ENCODE measurements around the gene NOX5.
"Not testable (repeated sequence)": the region's sequence is repeated elsewhere in the genome, so short reads cannot be mapped to it uniquely, and the experiment has no call there.

The NOX5 gene

GRCh38 chr15:69060744-69061143, 46.2 kb downstream of the NOX5 start:
- DNase-seq: no peak

GRCh38 chr15:69061414-69061842, 46.9 kb downstream of the NOX5 start:
- no peak for DNase-seq

GRCh38 chr15:69064649-69065048, 50.2 kb downstream of the NOX5 start:
- DNase-seq: no peak

GRCh38 chr15:69066007-69066995, 51.8 kb downstream of the NOX5 start:
- no peak for DNase-seq

- DNase-seq: no peak
Measured at GRCh38 chr15:69067296-69067695, 52.8 kb downstream of the NOX5 start.

- DNase-seq: no peak
Measured at GRCh38 chr15:69068157-69068556, 53.7 kb downstream of the NOX5 start.

DNA sequence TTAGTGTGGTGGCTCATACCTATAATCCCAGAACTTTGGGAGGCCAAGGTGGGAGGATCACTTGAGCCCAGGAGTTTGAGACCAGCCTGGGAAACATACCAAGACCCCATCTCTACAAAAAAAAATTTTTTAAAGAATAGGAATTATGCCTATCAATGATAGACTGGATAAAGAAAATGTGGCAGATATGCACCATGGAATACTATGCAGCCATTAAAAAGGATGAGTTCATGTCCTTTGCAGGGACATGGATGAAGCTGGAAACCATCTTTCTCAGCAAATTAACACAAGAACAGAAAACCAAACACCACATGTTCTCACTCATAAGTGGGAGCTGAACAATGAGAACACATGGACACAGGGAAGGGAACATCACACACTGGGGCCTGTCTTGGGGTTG, 54.8 kb downstream of the NOX5 start:
- DNase-seq: not testable (repeated sequence)

DNA sequence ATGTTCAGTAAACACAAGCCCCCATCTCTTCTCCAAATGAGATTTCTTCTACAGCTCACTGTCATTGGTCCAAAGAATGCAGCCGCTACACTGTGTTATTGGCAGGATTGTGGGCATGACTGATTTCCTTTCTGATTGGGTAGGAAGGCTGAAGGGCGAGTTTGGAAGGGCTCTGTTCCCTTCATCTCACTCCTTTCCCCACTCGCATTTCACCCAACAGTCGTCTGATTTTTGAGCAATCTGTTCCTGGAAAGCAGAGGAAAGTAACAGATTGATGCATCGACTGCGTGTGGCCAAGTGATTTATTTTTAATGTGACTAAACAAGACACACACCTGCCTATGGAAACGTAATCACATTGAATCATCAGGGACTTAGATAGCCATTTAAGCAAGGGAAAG, 55.5 kb downstream of the NOX5 start:
- DNase-seq: no peak

- DNase-seq: no peak
Measured at GRCh38 chr15:69070396-69070795, 55.9 kb downstream of the NOX5 start.

DNA sequence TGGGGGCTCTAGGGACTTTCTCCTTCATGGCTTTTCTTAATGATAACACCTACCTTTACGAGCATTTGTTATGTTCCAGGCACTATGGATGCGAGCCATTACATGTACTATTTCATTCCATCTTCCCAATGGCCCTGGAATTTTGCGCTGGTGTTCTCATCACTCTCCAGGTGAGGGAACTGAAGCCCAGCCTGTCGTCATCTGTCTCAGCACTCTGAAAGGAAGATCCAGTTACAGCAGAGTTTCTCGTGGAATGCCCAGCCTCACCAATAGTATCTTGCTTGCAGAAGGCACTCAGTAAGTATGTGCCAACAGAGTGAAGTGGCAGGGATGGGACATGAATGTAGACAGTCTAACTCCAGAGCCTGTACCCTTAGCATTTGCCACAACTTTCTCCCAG, 56.8 kb downstream of the NOX5 start:
- DNase-seq: no peak

DNA sequence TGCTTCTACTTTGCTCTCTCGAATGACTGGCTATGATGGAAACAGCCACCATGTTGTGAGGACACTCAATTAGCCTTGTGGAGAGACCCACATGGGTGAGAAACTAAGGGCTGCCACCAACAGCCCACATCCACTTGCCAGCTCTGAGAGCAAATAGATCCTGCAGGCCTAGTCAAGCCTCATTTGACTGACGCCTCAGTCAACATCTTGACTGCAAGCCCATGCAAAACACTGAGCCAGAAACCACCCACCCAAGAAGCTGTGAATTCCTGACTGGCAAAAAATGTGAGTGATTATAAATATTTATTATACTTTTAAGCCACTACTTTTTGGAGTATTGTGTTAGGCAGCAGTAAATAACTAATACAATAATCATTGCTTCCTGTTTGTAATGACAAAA, 58.4 kb downstream of the NOX5 start:
- DNase-seq: no peak

GRCh38 chr15:69074001-69074842, 59.7 kb downstream of the NOX5 start:
- no peak for DNase-seq

DNA sequence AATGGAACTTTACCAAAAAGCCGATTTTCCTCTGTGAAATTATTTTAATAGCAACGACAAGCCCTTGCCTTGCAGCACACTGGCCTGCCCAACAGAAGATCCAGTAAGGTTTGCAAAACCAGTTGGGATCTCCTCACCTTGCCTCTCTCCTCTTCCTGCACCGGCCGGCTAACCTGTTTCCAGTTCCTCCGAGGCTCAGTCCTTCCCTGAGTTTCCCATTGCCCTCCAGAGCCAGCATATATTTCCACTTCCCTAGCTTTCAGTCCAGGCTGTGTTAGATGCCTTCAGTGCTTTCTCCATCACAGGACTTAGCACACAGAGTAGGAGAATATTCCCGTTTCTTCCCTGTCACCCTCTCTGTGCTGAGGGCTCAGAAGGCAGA, 60.3 kb downstream of the NOX5 start:
- DNase-seq: no peak

DNA sequence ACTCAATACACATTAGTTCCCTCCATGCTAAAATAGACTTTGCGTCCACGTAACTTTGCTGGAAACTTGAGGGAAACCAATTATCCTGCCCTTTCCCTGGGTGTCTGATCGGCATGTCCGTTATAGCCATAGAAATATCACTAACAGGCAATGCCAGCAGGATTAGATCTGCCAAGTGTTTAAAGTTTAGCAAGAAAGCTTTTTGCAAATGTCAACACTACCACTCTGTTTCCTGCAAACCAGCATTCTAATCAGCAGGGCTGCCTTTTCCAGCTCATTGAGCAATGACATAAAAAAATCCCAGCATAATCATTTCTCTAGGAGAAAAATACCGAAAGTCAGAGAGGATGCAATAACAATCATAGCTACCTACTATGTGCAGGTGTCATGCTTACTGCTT, 60.9 kb downstream of the NOX5 start:
- no peak for DNase-seq

GRCh38 chr15:69076756-69077155, 62.3 kb downstream of the NOX5 start:
- DNase-seq: no peak

GRCh38 chr15:69078638-69079037, 64.1 kb downstream of the NOX5 start:
- no peak for DNase-seq

DNA sequence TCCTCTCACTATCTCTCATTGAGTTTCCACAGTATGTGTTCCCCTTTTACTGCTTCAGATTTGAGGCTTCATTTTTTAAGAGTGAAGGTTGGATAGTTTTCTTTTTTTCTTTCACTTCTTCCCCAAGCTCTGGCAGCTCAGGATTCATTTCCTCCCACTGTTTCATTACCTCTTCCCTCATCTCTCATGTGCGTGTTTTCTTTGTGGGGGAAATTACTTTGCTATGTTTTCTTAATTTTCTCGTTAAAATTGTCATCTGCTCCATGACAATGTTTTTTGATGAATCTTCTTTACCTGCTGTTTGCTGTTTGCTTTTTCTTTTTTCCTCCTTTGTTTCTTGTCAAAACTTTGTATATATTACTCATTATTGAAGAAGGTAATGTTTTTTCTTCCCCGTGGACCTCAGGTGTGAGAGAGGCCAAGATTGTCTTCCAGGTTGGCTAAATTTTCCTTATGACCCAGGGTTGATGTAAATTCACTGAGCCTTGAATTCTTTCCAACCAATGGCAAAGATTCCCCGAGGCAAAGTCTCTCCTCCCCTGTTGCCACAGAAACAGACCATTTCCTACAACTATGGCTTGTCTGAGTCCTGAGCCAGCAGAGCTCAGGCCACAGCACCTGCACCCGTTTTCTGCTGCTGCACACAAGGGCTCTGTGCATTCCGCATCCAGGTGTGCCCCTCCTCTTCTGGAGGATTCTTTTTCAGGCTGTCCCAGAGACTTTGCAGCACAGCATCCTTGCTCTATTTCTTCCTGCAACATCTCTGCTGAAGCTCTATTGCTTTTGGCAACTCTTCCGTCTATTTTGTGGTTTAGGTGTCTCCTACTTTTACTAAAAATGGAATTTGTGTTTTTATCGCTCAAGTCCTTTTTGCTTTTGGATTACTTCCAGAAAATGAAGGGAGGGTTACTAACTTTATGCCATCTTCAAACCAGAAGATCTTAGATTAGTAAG, 66.1 kb downstream of the NOX5 start:
- DNase-seq: no peak

- DNase-seq: no peak
Measured at GRCh38 chr15:69081310-69082004, 67.0 kb downstream of the NOX5 start.

DNA sequence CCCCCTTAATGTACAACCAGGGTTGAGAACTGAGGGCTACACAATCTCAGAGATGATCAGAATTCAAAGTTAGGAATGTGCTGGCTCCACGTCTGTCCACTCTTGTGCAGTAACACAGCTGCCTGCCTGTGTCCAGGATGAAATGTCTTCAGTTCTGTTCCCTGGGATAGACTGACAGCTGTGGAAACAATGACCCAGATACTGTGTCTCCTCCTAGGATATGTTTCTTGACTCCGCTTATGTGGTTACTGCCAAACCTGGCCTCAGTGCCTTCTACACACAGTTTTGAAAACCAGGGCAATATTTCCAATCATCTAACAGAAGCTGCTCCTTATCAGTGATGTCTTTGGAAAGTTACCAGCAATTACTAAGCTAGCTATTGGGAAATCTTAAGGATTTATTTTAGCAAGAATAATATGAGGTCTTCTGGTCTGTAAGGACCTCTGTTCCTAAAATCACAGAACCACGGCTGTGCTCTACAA, 67.6 kb downstream of the NOX5 start:
- DNase-seq: no peak

GRCh38 chr15:69082554-69082953, 68.1 kb downstream of the NOX5 start:
- DNase-seq: no peak

GRCh38 chr15:69084404-69085030, 70.0 kb downstream of the NOX5 start:
- DNase-seq: no peak
